GM12891 (cell line): ENCODE measurements around the gene TNRC6A.

Experiments used
- POLR2A ChIP-seq: IDR thresholded peaks from 2 replicates; pipeline ENCODE4 v1.6.1; 2011; ENCODE audit warnings: low read depth, low read length, control low read depth
- POLR2AphosphoS5 ChIP-seq: IDR thresholded peaks from 2 replicates; pipeline ENCODE4 v1.6.1; 2011; ENCODE audit warnings: low read depth, low read length, control low read depth
- SPI1 ChIP-seq: IDR thresholded peaks from 2 replicates; pipeline ENCODE4 v1.6.1; 2011; ENCODE audit warnings: low read depth, low read length, control low read depth
- TAF1 ChIP-seq: IDR thresholded peaks from 2 replicates; pipeline ENCODE4 v1.6.1; 2011; ENCODE audit warnings: low read depth, low read length, control low read depth

DNA sequence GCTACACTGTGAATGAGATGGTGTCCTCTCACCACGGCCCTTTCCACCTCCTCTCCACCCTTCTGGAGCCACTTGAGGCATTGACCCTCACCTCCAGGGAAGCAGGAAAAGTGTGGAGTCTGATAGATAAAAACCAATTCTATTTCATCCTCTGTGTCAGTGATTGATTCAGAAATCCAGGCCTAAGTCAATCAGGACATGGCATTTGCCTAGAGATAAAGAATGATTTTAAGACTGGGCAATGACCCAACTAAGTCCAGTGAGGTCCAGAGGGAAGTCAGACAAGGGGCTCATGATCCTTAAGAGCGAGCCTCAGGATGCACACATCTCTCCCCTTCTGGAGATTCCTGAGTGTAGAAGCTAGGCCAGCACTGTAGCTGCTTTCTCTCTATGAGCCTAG, 41.1 kb upstream of the TNRC6A start:
- no peak for TF ChIP-seq TAF1
- no peak for TF ChIP-seq POLR2A
- no peak for TF ChIP-seq POLR2AphosphoS5
- no peak for TF ChIP-seq SPI1
